Measurements from ENCODE around the gene MED23.

- no peak for TF ChIP-seq OSR1 (CRISPR knock-in tag; IDR thresholded peaks at IDR 0.05)
- no peak for TF ChIP-seq POU6F1 (CRISPR knock-in tag; IDR thresholded peaks at IDR 0.05; ENCODE audit: borderline replicate concordance, low read depth)
- no peak for TF ChIP-seq CSRNP3 (CRISPR knock-in tag; IDR thresholded peaks at IDR 0.05)
- TF ChIP-seq ZNF565 (CRISPR knock-in tag; conservative IDR thresholded peaks at IDR 0.05; ENCODE audit: low read depth): no peak
- TF ChIP-seq RARB (CRISPR knock-in tag; IDR thresholded peaks at IDR 0.05): no peak
Measured at GRCh38 chr6:131549811-131550210, 78.2 kb downstream of the MED23 start.
